Measurements from ENCODE around the gene GRAP2. TPM values are rescaled to one million over a fixed set of nuclear protein-coding genes. Genes with fewer than 3 reads are reported as not detected.

The GRAP2 gene
- total RNA-seq, 1 donor from 2014 or later, result 9.8 TPM

DNA sequence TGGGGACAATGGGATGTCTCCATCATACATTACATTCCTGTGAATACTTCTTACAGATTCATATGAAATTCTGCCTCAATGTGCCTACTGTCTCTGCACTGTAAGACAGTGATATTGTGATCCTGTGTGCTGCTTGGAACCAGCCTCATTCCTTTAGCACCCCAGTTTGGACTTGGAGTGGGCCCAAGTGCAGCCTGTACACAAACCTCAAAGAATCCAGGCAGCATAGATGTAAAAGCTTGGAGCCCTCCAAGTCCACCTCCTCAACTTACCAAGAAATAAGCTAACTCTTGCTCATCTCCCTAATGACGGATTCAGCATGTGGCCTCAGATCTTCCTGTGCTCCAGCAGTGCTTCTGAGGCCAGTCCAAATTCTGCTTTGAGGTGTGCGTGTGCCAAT, 24.4 kb downstream of the GRAP2 start:
- no peak for DNase-seq (ENCODE audit: low spot score)

DNA sequence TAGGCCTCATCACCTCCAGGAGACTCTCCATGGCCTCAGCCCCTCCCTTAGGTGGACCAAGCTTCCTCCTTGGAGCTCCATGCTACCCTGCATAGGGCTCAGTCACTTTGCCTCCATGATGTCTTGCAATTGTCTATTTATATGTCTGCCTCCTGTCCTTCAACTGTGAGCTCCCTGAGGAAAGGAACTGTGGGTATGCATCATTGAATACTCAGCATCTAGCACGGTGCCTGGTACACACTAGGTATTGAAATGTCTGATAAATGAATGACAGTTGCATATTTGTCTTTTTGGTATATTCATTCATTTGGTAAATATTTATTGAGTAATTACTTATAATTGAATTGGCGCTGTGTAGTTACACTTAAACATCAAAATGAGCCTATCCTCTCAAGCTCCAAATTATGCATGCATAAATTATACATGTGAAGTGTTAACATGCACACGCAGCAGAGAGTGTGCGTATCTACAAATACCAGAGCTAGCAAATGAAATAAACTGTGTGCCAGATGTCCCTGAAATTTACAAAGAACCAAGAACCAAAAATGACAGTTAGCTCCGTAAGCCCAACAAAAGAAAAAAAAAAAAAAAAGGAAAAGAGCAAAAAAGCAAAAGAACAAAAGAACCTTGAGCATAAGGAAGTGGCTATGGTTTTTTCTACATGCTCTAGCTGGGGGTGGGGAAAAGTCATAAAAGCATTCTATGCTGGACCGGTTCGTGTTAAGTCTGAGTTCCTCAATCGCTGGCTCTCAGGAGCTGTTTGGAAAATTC, 25.2 kb downstream of the GRAP2 start:
- DNase-seq (ENCODE audit: low spot score), result no peak

DNA sequence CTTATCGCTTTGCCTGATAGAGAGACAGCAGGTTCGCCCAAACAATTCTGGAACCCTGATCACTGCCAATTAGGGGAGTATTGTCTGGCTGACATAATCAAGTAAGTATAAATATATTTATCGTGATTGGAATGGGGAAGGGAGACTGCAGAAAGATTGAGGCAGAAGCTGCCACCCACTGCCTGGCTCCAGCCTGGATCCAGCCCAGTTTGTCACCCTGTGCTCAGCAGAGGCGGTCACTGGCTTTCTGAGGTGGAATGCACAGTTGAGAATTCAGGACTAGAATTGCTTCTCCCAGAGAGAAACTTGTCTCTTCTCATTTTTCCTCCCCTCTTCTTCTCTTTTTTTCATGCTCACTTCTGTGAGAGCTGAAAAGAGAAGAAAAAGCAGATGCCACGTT, 25.9 kb downstream of the GRAP2 start:
- DNase-seq (ENCODE audit: low spot score), result no peak

DNA sequence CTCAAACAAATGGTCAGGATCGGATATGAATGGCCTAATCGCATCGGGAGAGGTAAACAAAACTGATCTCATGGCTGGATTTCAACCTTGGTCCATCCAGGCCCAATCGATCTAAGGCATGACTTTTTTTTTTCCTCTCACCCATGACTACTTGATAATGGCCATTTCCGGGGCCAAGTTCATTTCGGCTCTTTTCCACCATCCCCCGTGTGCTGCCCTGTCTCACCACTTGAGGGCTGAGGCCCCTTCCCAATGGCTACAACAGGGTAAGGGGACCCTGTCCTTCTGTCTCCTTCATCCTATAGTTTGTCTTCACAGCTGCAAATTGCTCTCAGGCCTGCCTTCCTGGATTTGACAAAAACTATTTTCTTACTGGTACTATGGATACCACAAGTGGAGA, 26.7 kb downstream of the GRAP2 start:
- peak; percentile 13 for DNase-seq (ENCODE audit: low spot score)

DNA sequence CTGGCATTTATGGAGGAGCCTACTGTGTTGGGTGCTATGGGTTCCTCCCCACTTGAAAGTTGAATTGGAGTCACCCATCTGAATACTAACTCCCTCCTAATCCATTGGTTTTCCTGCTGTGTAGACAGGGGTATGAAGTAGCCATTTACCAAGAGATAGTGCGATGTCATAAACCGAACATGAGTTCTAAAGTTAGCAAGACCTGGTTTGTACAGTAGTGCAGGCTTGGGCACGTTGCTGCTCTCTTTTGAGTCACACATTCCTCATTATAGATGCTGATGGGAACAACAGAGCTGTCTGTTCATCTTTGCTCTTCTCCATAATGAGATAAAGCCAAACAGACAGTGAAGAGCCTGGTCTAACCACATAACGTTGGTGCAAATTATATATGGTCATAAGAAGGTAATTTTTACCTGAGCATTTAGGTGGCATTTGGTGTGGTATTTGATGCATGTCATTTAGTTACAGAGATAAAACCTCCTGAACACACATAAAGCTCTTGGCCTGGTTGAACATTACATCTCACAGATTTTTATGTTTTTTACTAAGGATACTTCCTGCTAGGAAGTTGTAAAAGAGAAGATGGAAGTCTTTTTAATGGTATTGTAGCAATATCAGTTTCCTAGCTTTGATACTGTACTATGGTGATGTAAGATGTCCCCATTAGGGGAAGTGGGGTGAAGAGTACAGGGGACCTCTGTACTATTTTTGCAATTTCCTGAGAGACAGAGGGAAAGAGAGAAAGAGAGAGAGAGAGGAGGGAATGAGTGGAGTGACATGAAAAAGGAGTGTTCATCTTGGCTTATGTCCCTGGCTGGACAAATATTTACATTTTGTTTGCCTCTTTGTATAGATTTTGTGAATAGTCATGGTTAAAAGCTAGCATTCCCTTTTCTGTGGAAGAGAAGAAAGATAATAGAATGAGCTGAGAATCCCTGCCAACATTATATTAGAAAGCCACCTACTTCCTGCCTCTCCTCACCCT, 27.9 kb downstream of the GRAP2 start:
- no peak for DNase-seq (ENCODE audit: low spot score)

DNA sequence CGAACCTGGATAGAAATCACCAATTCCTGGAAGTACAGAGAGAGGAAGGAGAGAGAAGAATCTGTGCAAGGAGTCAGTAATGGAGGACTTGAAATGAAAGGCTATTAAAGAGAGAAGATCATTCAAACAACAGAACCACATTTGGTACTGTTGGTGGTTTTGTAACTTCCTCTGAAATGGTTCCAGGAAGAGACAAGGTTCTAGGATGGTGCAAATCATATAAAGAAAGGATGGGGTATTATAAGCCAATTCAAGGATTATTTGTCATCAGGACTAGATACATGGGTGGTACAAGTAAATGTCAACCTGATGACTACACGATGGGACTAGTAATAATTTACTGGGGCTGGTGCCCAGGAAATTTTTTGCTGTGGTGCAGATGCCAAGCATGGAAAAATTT, 30.4 kb downstream of the GRAP2 start:
- no peak for DNase-seq (ENCODE audit: low spot score)

DNA sequence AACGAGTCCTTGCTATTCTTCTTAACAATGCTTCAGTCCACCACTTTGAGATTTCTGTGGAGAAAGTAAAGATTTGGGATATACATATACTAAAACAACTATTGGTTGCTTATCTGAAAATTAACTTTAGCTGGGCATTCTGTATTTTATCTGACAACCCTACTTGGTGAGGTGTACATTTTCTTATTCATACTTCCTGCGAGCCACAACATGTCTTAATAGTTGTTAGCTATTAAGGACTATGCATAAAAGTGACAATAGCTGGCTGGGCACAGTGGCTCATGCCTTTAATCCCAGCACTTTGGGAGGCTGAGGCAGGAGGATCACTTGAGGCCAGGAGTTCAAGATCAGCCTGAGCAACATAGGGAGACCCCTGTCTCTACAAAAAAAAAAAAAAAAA, 31.3 kb downstream of the GRAP2 start:
- no peak for DNase-seq (ENCODE audit: low spot score)

DNA sequence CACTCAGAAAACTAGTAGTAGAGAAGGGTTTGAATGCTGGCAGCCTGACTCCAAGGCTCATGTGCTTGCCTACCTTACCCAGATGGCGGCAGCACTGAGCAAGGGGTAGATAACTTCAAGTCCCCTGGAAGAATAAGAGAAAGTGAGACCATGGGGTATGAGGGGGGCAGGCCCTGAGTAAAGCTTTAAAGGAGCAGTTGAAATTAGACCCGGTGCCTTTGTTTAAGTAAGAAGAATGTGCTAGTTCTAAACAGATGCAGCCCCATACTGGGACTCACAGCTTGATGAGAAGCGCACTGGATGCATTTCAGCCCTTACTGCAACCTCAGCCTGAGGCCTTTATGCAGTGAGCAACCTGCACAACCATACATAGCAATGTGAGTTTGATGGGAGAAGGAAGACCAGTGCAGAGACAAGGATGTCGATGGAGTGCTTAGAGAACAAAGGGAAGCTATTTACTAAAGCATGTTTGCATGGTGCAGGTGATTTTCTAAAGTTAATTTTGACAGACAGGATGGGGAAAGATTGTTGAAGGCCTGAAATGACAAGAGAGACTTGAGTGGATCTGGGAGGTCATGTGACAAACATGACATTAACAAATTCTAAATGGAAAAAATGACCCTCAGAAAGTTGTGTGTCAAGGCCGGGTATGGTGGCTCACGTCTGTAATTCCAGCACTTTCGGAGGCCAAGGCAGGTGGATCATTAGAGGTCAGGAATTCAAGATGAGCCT, 32.2 kb downstream of the GRAP2 start:
- no peak for DNase-seq (ENCODE audit: low spot score)

DNA sequence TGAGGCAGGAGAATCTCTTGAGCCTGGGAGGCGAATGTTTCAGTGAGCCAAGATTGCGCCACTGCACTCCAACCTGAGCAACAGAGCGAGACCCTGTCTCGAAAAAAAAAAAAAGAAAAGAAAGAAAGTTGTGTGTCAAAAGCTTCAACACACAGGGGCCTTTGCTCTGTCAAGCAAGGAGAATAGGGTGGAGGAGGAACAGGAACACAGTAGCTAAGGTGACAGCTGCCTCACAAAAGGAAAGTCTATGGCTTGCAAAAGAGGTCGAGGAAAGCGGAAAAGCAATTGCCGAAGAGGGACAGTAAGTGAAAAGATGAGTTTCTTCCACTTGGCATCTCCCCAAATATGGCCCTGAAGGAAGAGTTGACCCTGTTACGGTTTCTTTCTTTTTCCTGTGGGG, 32.9 kb downstream of the GRAP2 start:
- no peak for DNase-seq (ENCODE audit: low spot score)

DNA sequence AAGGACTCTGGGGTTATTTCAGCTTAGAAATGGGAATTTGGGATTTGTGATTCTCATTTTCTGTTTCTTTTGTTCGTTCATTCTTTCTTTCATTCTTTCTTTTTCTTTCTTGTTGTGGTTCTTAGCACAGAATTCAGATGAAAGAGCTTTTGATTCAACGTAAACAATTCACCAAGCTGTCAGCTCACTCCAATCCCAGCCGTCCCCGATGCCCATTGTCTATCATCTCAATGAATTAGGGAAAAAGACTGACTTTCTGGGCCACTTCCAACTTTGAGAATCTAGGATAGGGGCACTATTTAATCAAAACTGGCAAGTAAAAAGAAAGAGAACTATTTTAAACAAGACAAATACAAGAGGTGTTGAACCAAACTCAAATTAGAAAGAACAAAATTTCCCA, 34.2 kb downstream of the GRAP2 start:
- DNase-seq (ENCODE audit: low spot score), result no peak

DNA sequence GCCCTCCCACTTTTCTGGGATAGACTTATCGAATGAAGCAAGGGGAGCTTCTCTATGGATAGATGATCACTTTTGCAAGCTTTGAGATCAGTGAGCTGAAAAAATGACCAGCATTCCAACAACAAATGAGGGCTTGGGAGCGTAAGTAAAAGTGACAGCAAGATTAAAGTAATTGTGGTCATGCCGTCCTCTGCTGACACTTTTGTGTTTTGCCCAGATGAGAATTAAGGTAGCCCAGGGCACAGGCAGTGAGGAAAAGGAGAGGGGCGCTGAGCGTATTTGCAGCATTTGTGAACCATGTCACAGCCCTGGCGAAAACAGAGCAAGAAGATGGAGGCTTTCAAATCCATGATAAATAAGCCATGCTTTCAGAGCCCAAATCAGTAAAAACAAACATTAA, 34.7 kb downstream of the GRAP2 start:
- no peak for DNase-seq (ENCODE audit: low spot score)

DNA sequence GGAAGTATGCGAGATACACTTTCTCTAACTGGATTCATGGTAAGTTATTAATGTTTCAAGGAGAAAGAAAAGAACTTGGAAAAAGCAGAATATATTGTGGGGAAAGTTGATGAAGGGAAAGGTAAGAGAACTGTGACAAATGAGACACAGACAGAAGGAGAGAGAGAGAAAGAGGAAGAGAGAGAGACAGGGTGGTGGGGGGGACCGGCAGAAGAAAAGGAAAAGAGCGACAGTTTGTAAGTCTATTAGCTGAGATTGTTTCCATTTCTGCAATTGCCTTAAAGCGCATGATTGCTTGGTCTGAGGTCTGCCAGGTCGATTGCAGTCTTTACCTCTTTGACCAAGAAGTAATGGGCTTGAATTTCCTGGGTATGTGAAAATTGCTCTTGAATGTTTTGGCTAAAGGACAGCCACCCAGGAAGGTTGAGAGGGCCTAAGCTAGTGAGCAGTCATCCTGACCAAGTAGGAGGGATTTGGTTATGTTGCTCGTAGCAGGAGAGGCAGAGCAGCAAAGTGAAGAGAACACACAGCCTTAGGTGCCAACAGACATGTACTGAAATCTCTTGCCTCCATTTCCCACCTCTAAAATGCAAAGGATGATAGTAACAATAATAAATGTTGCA, 35.8 kb downstream of the GRAP2 start:
- no peak for DNase-seq (ENCODE audit: low spot score)

DNA sequence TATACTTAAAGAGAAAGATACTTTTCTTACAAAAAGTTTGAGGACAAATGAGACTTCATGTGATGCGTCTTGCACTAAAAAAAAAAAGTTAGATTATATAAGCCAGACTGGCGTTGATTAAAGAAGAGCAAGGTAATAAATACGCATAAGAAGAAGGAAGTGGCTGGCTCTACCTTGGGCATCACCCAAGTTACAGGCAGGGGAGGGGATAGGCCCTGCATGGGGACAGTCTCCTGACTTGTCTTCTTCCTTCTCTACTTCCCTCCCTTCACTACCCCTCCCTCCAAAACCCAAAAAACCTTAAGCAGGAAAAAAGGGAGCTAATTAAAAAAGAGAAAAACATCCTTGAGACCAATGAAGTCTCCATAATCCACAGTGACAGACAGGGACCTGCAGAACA, 37.0 kb downstream of the GRAP2 start:
- no peak for DNase-seq (ENCODE audit: low spot score)

DNA sequence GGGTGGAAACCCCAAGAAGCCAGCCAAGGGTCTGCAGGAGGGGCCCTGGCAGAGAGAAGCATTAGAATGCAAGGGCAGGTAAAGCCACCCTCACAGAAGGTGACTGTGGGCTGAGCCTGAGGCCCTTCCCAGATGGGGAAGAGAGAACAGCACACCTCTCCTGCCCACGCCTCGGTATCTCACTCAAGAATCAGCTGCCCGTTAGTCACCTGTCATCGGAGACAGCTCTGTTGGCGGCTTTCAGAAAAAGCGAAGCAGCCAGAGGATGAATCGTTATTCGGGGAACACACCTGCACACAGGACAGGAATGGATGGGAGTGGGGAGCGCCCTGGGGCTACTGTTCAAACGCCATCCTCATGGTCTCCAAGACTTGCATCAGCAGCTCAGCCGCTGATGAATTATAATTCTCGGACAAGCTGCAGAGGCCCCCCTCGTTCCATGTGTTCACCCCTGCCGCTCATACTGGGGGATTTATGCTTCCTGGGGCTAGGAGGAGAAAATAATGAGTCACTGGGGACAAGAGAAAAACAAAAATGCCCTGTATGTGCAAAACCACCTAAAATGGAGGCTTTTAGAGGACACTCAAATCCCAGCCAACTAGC, 37.7 kb downstream of the GRAP2 start:
- DNase-seq (ENCODE audit: low spot score), result no peak

DNA sequence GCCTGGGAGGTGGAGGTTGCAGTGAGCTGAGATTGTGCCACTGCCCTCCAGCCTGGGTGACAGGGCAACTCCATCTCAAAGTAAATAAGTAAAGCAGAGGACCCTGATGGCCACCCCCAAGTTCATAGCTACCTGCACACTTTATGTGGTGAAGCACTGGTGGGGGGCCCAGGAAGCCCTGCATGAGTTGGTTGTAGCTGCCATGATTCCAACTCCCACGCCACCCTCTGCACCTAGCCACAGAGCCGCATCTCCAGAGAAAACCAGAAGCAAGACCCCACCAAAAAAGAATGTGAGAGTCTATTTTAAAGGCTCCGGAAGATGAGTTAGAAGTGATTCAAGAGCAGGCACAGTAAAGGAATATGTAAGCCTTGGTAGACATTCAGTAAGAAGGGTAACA, 38.9 kb downstream of the GRAP2 start:
- DNase-seq (ENCODE audit: low spot score), result no peak

DNA sequence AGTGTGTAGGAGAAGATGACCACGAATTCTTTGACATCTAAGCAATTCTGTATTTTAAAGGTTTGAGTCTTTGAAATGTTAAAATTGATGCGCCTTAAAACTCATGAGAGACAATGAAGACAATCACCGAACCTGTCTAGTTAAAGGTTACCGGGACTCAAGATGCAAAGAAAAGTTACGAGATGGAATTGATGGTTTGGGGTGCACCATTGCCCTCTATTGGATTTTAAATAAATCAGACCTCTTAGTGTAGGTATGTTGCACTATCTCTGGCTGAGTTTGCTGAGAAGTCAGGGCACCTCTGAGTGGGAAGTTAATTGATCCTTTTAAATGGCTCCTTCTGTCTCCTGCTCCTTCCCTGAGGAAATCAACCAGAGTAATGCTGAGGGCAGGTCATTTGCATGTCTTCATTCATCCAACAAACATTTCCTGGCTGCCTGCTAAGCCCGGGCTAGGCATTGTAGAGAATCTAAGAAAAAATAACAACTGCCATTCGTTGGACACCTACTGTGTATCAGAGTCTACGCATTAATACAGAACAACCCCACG, 39.9 kb downstream of the GRAP2 start:
- no peak for DNase-seq (ENCODE audit: low spot score)

DNA sequence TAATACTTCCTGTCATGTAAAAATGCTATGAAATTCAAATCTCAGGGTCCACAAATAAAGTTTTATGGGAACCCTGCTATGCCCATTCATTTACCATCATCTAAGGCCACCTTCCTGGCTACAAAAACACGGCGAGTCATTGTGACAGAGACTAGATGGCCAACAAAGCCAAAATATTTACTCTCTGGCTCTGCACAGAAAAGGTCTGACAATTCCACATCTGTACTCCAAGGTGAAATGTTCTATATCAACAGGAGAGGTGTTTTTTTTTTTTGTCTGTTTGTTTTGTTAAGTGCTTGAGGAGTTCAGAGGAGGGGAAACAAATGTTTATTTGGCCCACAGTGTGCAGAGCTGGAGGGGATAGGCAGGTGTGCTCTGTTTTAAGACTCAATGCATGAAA, 40.7 kb downstream of the GRAP2 start:
- no peak for DNase-seq (ENCODE audit: low spot score)

DNA sequence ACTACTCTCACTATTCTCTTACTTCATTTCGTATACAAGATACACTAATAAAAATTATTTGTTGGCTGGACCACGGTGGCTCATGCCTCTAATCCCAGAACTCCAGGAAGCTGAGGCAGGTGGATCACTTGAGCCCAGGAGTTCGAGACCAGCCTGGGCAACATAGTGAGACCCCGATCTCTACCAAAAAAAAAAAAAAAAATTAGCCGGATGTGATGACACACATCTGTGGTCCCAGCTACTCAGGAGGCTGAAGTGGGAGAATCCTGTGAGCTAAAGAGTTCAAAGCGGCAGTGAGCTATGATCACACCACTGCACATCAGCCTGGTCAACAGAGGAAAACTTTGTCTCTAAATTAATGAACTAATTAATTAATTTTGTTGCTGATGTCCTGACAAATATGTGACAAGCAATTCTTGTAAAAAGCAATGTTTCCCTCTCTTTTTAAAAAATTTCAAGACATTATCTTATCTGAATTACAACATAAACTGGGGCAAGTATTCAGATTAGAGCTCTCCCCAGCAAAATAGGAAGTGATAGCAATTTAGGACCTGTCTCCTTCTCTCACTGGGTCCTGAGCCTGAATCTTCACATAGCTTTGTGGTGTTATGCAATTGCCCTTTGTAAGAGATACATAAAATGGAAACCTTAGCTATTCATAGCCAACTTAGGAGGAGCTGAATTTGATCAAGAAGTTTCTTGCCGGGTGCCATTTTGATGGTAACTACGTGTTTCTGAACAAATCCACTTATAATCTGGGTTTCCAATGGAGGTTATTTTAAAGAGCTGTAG, 41.8 kb downstream of the GRAP2 start:
- no peak for DNase-seq (ENCODE audit: low spot score)

DNA sequence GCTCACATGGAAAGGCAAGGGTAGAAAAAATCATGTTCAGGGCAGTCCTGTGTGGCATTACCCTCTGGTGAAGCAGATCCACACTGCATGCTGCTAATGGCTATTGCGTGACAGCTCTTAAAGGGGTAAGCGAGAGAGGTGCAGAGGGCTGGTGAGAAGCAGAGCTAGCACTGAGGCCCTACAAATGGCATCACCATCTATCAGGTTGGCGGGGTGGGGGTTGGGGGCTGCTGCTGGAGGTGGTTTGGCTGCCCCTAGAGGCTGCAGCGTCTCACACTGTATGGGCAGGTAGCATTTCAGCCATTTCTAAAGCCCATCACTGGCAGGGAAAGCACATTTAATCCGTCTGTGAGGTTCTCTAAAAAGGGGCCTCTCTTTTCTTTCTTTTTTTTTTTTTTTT, 42.5 kb downstream of the GRAP2 start:
- no peak for DNase-seq (ENCODE audit: low spot score)
